C4-2B (cell line): Measurements from ENCODE around the gene EVA1B.

Experiments used
- H3K27ac ChIP-seq: fragments of 450-650 bp; 2 replicates; pipeline ENCODE4 v1.5.1; 2017
- ZFX ChIP-seq: fragments of 450-650 bp; IDR thresholded peaks from 2 replicates; pipeline ENCODE4 v1.6.1; 2017
- TF ChIP-seq, protein P1 (sequence below): fragments of 450-650 bp; conservative IDR thresholded peaks from 2 replicates; pipeline ENCODE4 v1.5.1; 2017; ENCODE audit warnings: mild to moderate bottlenecking

The EVA1B gene

DNA sequence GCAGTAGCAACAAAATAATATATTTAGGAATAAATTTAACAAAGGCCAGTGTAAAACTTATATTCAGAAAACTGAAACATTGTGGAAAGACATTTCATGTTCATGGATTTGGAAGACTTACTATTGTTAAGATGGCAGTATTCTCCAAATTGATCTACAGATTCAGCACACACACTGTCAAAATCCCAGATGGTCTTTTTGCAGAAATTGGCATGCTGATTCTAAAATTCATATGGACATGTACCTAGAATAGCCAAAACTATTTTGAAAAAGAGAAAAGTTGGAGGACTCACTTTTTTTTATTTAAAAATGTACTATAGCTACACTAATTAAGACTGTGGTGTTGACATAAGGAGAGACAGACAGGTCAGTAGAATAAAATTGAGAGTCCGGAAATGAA is 49.2 kb downstream of the EVA1B start:
- no peak overlapping the region for H3K27ac ChIP-seq
- TF ChIP-seq, protein P1, sequence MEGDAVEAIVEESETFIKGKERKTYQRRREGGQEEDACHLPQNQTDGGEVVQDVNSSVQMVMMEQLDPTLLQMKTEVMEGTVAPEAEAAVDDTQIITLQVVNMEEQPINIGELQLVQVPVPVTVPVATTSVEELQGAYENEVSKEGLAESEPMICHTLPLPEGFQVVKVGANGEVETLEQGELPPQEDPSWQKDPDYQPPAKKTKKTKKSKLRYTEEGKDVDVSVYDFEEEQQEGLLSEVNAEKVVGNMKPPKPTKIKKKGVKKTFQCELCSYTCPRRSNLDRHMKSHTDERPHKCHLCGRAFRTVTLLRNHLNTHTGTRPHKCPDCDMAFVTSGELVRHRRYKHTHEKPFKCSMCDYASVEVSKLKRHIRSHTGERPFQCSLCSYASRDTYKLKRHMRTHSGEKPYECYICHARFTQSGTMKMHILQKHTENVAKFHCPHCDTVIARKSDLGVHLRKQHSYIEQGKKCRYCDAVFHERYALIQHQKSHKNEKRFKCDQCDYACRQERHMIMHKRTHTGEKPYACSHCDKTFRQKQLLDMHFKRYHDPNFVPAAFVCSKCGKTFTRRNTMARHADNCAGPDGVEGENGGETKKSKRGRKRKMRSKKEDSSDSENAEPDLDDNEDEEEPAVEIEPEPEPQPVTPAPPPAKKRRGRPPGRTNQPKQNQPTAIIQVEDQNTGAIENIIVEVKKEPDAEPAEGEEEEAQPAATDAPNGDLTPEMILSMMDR = no peak
- no peak for TF ChIP-seq ZFX

DNA sequence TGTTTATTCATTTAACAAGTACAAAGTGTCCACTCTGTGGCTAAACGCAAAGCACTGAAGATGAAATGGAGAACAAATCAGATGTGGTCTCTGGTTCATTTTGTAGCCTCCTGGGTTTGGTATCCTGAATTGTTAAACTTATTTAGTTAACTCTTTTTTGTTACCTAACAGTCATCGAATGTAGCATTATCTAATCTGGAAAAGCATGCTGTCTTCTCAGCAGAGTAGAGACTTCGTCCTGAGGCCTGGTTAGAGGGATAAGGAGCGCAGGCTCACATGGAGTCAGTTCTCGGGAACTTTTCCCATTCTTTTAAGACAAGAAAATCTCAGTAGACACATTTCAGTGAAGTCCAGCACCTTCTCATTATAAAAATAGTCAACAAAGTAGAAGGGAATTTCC is 50.4 kb downstream of the EVA1B start:
- H3K27ac ChIP-seq = no peak overlapping the region
- TF ChIP-seq, protein P1 = no peak
- no peak for TF ChIP-seq ZFX
